ENCODE data around the gene PRTFDC1. TPM values are rescaled to one million over a fixed set of nuclear protein-coding genes. Genes with fewer than 3 reads are reported as not detected.

The PRTFDC1 gene
- not detected in 2 replicates for total RNA-seq (2014; rRNA removed; shearing (Covaris generic))
- total RNA-seq (2022), result not detected in 2 replicates
- Bru-seq, nascent RNA, result percentile 2 among the genes with signal in this experiment
- not detected for BruChase-seq, experiment 1, labeled RNA remaining after a 6-hour chase
- percentile 2 among the genes with signal in this experiment for BruChase-seq, experiment 2, labeled RNA remaining after a 2-hour chase
- long read RNA-seq, result 0 reads

DNA sequence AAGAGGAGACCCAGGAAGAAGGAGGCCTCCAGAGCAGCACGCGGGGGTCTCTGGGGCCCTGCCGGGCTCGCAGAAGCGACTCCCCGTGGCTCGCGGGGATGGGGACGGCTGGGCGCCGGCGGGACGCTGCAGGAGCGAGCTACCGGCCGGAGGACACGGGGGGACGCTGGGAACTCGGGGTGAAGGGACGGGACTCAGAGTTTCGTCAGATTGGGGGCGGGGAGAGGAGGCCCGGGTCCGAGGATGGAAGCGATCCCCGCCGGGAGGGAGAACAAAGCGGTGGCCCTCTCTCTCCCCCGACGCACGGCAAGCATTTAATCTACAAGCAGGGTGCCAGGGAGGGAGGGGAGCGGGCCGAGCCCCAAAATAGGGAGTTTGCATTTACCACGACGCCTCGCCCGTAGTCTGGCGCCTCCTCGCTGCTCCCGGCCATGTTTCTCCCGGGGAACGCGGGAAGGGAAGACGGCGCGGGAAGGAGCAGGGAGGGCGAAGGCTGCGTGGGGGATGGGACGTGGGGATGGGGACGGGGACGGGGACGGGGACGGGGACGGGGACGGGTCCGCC is at the start of gene PRTFDC1:
PRTFDC1 (minus strand) TSS at position 464 of the 564 bp plus-strand sequence; CDS start at position 433, 31 bp downstream.
- no peak within 1 kb of the TSS for H3K4me3 ChIP-seq (ENCODE audit: low read depth, low read length, poor library complexity, severe bottlenecking)

DNA sequence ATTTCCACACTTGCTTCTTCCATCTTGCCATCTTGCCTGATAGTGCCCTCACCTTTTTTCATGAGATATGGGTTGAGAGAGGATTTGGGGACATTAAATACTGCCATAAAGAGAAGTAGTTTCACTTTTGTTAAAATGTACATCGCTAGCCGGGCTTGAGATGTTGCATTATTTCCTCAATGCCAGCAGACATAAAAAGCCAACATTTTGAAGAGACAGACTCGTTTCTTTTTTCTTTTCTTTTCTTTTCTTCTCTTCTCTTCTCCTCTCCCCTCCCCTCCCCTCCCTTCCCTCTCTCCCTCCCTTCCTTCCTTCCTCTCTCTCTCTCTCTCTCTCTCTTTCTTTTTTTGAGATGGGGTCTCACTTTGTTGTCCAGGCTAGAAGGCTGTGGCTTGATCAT is 45.6 kb upstream of the PRTFDC1 start:
- Histone ChIP-seq H3K4me1 (ENCODE audit: insufficient read depth, low read length, poor library complexity, severe bottlenecking) (no peaks in the 10 kb centered on the region), H3K79me2 (ENCODE audit: insufficient read depth, low read depth, low read length) (no peaks in the 10 kb centered on the region), H3K4me2 (ENCODE audit: low read length) (no peak overlapping the region), H4K20me1 (ENCODE audit: insufficient read depth, low read length) (no peaks in the 10 kb centered on the region), H3K27ac (ENCODE audit: low read depth, low read length, poor library complexity, severe bottlenecking) (no peak overlapping the region), H3K4me3 (ENCODE audit: low read depth, low read length, poor library complexity, severe bottlenecking) (no peak overlapping the region), H3K9me2 (ENCODE audit: insufficient read depth, low read length) (no peaks in the 10 kb centered on the region), H3K36me3 (ENCODE audit: insufficient read depth, low read length) (no peaks in the 10 kb centered on the region), H2AFZ (ENCODE audit: low read length) (no peak overlapping the region), H3K9me3 (ENCODE audit: low read length) (peaks cover 6% of the 10 kb centered on the region; the same call in 1 of the 2 replicates)
- POLR2A ChIA-PET, result interaction anchor here (0.6 kb wide), 1 partner anchor 162 kb away, joined by 3 read pairs; no protein-coding TSS in a partner anchor
- no peak for DNase-seq (ENCODE audit: low spot score)
- CTCF ChIA-PET (ENCODE audit: unreplicated experiment), result no interaction called here
- intact Hi-C loops (cut with micrococcal nuclease; ENCODE audit: unreplicated experiment), result no loop called here
- no TSS peak for BruUV-seq (replicated peaks)
- no peak for TF ChIP-seq CTCF (conservative IDR thresholded peaks at IDR 0.05; ENCODE audit: low read length)
- TF ChIP-seq EZH2phosphoT487 (IDR thresholded peaks at IDR 0.05; ENCODE audit: borderline replicate concordance, low read depth, low read length), result no peak

More for the DNA sequence above, at the start of gene PRTFDC1:
- Histone ChIP-seq H3K27ac (ENCODE audit: low read depth, low read length, poor library complexity, severe bottlenecking) (no peak within 1 kb of the TSS), H4K20me1 (ENCODE audit: insufficient read depth, low read length) (no peaks in the 10 kb centered on the region), H3K36me3 (ENCODE audit: insufficient read depth, low read length) (no peaks in the 10 kb centered on the region), H3K4me1 (ENCODE audit: insufficient read depth, low read length, poor library complexity, severe bottlenecking) (no peaks in the 10 kb centered on the region), H3K4me2 (ENCODE audit: low read length) (no peak within 1 kb of the TSS), H3K79me2 (ENCODE audit: insufficient read depth, low read depth, low read length) (no peaks in the 10 kb centered on the region), H3K9me3 (ENCODE audit: low read length) (no peaks in the 10 kb centered on the region), H3K9me2 (ENCODE audit: insufficient read depth, low read length) (no peaks in the 10 kb centered on the region), H2AFZ (ENCODE audit: low read length) (no peak within 1 kb of the TSS)
- BruUV-seq (replicated peaks), result no TSS peak
- DNase-seq (ENCODE audit: low spot score), result no peak
- ChIA-PET CTCF (ENCODE audit: unreplicated experiment) (no interaction called here), POLR2A (no interaction called here)
- intact Hi-C loops (cut with micrococcal nuclease; ENCODE audit: unreplicated experiment), result no loop called here
- no peak for TF ChIP-seq EZH2phosphoT487 (IDR thresholded peaks at IDR 0.05; ENCODE audit: borderline replicate concordance, low read depth, low read length)
- no peak for TF ChIP-seq CTCF (conservative IDR thresholded peaks at IDR 0.05; ENCODE audit: low read length)

- H3K9me3 ChIP-seq (ENCODE audit: low read length), result peaks cover 4% of the 10 kb centered on the region; the same call in 1 of the 2 replicates
- no peaks in the 10 kb centered on the region for H3K4me1 ChIP-seq (ENCODE audit: insufficient read depth, low read length, poor library complexity, severe bottlenecking)
- no peak overlapping the region for H3K4me3 ChIP-seq (ENCODE audit: low read depth, low read length, poor library complexity, severe bottlenecking)
- no peaks in the 10 kb centered on the region for H3K36me3 ChIP-seq (ENCODE audit: insufficient read depth, low read length)
- H4K20me1 ChIP-seq (ENCODE audit: insufficient read depth, low read length), result no peaks in the 10 kb centered on the region
- no peaks in the 10 kb centered on the region for H3K79me2 ChIP-seq (ENCODE audit: insufficient read depth, low read depth, low read length)
- intact Hi-C loops (cut with micrococcal nuclease; ENCODE audit: unreplicated experiment), result no loop called here
- no TSS peak for BruUV-seq (replicated peaks)
- no peak overlapping the region for H3K4me2 ChIP-seq (ENCODE audit: low read length)
- CTCF ChIA-PET (ENCODE audit: unreplicated experiment), result no interaction called here
- H3K27ac ChIP-seq (ENCODE audit: low read depth, low read length, poor library complexity, severe bottlenecking), result no peak overlapping the region
- H2AFZ ChIP-seq (ENCODE audit: low read length), result no peak overlapping the region
- no peaks in the 10 kb centered on the region for H3K9me2 ChIP-seq (ENCODE audit: insufficient read depth, low read length)
- POLR2A ChIA-PET, result interaction anchor here (0.5 kb wide), 1 partner anchor 14 kb away, joined by 3 read pairs; no protein-coding TSS in a partner anchor
- TF ChIP-seq CTCF (conservative IDR thresholded peaks at IDR 0.05; ENCODE audit: low read length), result no peak
- no peak for TF ChIP-seq EZH2phosphoT487 (IDR thresholded peaks at IDR 0.05; ENCODE audit: borderline replicate concordance, low read depth, low read length)
- DNase-seq (ENCODE audit: low spot score), result no peak
Measured at GRCh38 chr10:24995072-24995471, 42.7 kb upstream of the PRTFDC1 start.

All from OCI-LY7 (cell line).